SK-N-DZ (cell line): Measurements from ENCODE around the gene TBC1D10B.
"Not testable (repeated sequence)": the region's sequence is repeated elsewhere in the genome, so short reads cannot be mapped to it uniquely, and the experiment has no call there.

Experiments
- DNase-seq: peaks from one replicate; pipeline ENCODE4 v3.0.0-alpha.2; 2015; ENCODE audit warnings: low spot score

Gene TBC1D10B

DNA sequence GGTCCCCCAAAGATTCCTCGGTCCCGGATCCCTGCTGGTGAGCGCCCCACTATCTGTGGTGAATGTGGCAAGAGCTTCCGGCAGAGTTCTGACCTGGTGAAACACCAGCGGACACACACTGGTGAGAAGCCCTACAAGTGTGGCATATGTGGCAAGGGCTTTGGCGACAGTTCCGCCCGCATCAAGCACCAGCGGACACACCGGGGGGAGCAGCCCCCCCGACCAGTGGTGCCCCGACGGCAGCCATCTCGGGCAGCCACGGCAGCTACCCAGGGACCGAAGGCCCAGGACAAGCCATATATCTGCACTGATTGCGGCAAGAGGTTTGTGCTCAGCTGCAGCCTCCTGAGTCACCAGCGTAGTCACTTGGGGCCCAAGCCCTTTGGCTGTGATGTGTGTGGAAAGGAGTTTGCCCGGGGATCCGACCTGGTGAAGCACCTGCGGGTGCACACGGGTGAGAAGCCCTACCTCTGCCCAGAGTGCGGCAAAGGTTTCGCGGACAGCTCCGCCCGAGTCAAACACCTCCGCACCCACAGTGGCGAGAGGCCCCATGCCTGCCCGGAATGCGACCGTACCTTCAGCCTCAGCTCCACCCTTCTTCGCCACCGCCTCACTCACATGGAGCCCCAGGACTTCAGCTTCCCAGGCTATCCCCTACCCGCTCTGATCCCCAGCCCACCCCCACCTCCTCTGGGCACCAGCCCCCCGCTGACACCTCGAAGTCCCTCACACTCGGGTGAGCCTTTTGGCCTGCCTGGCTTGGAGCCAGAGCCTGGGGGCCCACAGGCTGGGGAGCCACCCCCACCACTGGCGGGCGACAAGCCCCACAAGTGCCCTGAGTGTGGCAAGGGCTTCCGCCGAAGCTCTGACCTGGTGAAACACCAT is 27.7 kb upstream of the TBC1D10B start:
- no peak for DNase-seq

DNA sequence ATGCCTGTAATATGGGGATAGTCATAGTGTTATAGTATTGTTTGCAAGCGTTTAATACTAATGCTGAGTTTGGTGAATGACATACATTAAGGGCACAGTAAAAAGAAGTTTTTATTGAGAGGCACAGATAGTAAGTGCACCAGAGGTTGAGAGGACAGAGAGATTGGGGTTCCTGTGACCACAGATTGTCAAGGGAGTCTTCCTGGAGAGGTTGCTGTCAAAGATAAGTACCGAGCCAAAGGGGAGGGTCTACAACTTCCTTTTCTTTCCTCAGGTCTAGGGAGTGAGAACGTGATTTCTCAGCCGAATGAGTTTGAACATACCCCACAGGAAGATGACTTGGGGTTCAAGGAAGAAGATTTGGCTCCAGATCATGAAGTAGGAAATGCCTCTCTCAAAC is 26.8 kb upstream of the TBC1D10B start:
- no peak for DNase-seq

DNA sequence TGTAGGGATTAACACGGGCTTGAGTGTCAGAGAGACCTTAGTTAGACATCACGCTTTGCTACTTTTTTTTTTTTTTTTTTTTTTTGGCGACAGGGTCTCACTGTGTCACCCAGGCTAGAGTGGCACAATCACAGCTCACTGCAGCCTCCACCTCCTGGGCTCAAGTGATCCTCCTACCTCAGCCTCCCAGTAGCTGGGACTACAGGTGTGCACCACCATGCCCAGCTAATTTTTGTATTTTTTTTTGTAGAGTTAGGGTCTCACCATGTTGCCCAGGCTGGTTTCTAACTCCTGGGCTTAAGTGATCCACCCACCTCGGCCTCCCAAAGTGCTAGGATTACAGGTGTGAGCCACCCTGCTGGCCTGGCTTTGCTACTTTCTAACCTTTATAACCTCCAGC is 26.3 kb upstream of the TBC1D10B start:
- not testable (repeated sequence) for DNase-seq

DNA sequence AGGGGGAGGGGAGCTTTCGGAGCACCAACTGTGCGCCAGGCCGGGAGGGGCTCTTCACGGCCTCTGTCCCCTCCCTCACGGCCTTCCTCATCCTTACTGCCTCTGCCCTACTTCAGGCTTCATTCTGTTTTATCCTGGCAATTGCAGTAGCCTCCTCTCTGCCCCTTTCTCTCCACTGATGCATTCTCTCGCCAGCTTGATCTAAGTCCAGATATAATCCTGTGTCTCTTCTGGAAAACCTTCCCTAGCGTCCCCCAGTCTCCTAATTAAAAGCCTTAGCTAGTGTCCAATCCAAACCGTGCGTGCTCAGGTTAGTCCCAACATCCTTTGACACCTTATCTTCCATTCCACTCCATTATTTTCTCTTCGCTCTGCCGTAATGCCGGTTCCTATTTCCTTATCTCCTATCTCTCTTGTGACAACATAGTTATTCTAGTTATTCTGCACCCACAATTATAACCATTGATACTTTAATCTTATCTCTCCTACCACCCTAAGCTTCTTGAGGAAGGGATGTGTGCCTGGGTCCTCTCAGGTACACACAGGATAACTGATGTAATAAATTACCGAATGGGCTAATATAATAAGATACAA is 25.8 kb upstream of the TBC1D10B start:
- DNase-seq: peak; percentile 59

DNA sequence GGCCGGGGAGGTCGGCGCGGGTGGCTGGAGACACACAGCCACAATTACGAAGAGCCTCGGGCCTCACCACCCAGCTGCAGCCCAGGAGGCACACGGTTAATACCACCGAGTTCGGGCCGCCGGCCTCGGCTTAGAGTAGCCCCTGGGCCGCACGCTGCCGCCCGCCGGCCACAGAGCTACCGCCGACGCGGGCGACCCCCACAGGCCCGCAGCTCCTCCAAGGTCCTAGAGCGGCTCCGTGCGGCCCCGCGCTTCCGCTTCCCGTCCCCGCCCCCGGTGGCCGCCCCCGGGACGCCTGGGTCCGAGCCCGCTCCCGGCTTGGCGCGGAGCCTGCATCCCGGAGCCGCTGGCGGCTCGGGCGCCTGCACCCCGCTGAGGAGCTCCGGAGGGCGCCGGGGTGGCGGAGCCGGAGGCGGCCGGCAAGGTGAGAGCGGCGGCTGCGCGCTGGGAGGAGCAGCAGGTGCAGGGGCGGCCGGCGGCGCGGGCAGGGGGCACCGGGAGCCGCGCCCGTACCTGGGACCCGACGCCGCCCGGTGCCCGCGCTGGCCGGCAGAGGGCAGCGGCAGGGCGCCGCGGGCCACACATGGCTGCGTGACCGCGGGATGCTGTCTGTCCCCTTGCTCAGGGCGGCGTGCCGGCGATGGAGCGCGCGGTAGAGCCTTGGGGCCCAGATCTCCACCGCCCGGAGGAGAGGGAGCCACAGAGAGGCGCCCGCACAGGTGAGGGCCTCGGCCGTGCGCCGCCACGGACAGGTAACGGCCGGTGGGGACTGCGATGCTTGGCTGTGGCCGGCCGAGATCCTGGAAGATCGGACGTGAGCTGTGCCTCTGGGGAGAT is 25.1 kb upstream of the TBC1D10B start, which contains the start of gene ZNF48:
Gene ZNF48, plus strand, starts transcription at position 266 of the 837 bp plus-strand sequence. Its CDS starts 375 bp downstream, at position 641.
- peak; percentile 94 for DNase-seq

DNA sequence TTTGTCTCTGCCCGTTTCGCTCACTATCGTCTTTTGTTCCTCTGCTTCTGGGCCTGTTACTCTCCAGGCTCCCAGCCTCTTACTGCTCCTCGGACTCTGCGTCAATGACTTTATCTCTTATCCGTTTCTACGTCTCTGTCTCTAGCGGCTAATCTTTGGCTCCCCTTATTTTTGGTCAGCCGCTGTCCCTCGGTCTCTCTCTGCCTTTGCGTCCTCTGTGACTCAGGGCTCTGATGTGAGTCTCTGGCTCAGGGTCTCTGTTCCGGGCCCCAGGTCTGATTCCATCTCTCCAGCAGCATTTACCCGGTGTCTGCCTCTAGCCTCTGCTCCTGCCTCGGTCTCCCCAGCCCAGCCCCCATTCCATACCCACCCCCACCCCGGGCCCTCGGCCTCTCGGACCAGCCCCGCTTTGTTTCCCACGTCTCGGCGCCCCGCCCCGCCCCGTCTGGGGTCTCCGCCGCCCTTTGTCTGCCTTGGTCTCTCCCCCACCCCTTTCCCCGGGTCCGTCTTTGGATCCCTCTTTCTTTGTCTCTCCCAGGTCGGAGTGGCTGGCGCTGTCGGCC is 24.4 kb upstream of the TBC1D10B start:
- peak; percentile 71 for DNase-seq

DNA sequence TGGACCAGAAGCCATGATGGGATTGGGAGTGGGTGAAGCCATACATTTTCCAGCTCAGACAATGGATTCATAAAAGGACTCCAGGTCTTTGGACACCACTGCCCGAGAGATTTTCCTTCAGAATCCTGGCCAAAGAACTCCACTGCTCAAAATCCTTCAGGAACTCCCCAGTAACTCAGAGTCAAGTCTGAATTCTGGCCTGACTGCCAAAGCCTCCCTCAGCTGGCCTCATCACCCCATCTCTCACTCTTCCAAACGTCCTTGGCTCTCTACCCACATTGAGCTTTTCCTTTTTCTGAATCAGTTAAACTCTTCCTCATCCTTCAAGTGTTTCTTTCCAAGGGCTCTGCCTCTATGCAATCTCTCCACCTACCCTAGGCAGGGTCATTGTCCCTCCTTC is 13.2 kb upstream of the TBC1D10B start:
- DNase-seq: peak; percentile 1

DNA sequence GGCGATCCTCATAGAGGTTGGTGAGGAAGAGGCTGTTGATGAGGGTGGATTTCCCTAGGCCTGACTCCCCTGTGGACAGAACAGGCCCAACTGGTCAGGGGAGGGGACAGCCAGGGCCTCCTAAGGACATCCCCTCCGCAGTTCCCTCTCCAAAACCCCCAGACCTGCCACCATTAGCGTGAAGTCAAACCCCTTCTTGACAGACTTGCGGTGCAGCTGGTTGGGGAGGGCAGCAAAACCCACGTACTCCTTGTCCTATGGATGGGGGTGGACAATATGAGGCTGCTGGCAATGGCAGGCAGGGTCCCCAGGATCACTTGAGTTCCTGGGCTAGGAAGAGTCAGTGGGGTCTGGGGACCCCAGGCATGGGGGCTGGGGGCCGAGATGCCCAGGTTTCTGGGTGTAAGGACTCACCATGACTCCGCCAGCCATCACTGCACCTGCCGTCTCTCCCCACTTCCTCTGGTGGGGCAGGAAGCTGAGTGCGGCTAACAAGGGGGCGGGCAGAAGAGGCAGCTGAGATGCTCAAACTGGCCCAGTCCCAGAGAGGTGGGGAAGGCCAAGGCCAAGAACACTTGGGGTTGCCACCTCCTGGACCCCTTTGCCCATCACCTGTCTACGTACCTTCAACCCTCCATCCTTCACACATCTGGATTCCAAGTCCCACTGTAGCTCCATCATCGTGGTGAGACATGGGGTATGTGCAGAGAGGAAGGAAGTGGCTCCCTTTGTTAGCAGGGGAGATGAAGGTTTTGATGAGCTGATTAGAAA is 12.0 kb upstream of the TBC1D10B start, which contains the start of gene SEPTIN1:
Gene SEPTIN1, minus strand, starts transcription at position 451 of the 771 bp plus-strand sequence. Its CDS starts 19 bp downstream, at position 432.
- no peak for DNase-seq

DNA sequence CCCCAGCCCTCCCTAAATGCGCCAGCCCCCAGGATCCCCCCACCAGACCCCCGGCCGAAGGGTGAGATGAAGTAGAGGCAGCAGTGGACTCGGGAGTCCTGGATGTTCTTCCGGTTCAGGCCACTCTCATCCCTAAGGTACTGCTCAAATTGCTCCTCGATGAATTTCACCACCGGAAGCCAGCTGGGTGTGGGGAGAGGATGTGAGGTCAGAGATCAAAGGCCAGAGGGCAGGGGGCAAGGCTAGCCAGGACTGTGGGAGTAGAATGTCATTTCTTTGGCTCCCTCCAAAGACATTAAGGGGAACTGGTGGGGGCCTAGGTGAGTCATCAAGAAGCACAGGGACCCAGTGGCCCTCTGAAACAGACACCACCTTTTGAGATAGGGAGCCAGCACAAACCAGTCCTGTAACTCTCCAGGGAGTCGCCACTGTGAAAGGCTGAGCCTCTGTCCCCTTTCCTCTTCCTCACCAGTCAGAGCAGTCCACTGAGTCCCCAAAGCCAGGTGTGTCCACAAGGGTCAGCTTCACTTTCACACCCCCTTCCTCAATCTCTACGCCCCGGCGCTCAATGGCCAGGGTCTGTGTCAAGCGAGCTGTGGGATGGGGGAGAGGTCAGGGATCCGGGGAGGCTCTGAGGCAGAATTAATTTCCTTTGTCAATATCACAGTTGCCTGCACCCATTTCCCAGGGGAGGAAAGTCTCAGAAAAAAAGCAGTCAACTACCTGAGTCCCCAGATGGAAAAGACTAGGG is 11.2 kb upstream of the TBC1D10B start:
- DNase-seq: no peak

DNA sequence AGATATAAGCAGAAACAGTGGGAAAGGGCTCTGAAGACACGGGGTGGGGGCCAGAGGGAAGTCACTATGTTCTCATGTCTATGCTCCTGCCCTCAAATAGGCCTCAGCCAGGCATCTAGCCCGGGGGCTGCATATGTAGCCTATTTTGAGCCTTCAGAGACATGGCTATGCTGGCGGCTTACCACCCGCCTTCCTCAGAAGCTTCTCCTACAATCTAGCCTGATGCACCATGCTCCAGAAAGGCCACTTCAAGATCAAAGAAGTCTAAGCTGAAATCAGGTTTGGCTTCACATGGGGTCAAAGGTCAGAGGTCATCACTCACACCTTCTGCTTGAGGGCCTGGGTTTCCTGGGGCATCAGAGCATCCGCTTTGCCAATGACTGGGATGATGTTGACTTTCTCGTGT is 10.5 kb upstream of the TBC1D10B start:
- no peak for DNase-seq

DNA sequence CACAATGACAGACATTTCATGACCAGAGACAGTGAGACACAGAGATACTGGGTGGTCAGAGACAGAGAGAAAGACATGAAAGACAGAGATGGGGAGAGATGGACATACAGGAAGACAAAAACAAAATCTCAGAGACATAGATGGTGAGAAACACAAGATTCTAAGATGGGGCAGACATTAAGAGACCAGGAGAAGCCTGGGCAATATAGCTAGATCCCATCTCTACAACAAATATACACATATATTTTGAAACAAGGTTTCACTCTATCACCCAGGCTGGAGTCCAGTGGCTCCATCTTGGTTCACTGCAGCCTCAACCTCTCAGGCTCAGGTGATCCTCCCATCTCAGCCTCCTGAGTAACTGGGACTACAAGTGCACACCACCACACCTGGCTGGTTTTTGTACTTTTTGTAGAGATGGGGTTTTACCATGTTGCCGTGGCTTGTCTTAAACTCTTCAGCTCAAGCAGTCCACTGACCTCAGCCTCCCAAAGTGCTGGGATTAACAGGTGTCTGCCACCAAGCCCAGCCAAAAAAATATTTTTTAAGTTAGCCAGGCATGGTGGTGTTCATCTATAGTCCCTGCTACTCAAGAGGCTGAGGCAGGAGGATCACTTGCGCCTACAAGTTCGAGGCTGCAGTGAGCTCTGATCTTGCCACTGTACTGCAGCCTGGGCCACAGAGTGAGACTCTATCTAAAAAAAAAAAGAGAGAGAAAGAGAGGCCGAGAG is 9.9 kb upstream of the TBC1D10B start:
- DNase-seq: no peak

DNA sequence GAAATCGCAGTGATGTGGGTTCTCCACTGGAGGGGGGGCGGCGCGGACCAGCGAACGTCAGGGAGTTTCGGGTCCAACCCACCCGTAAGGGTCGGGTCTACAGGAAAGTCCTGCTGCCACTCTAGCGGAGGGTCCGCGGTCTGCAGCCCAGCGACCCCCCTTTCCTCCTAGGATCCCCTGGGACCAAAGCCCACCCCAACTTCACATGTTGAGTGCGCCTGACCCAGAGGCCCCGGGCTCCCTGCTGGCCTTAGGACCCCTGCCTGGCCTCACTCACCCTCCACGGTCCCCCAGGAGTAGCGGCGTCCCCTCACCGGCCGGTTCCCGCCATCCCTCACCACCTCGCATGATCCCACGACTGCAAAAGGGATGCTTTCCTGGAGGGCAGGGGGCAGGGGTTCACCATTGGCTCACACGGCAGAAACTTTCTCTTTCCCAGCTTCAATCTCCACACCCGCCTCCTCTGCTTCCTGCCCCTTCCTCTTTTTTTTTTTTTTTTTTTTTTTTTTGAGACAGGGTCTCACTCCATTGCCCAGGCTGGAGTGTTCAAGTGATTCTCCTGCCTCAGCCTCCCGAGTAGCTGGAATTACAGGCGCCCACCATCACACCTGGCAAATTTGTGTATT is 9.0 kb upstream of the TBC1D10B start:
- no peak for DNase-seq

DNA sequence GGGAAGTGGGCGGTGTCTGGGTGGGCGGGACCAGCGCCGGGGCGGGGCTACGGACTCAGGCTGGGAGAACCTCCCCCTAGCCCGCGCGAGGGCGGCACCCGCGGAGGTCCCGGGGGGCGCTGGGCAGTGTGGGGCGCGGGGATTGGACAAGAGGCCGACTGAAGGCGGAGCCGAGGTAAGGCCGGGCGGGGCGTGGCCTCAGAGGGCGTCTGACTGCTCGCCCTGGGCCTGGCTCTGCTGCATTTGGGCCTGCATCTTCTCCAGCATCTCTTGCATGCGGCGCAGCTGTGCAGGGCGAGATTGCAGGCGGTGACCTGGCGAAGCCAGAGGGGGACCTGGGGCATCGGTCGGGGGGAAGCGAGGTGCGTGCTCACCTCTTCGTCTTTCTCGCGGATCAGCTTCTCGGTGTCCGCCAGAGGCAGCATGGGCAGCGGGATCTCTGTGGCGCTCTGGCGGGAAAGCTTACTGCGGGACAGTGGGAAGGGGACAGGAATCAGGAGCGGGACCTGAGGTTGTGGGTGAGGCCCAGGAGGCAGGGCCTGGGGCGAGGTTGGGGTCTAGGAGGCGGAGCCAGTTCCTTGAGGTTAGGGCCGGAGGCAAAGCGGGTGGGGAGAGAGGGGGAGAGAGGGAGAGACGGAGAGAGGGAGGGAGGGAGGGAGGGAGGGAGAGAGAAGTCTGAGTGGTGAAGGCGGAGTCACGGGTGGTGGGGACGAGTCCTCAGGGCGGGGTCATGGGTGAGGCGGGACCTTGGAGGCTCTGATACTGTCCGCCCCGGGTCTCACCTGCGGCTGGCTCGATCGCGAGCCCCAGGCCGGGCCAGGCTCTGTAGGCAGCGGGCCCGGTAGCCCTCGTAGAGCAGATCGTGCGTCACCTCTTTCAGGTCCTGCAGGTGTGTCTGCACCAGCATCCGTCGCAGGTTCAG is 8.2 kb upstream of the TBC1D10B start:
- DNase-seq: peak; percentile 98

DNA sequence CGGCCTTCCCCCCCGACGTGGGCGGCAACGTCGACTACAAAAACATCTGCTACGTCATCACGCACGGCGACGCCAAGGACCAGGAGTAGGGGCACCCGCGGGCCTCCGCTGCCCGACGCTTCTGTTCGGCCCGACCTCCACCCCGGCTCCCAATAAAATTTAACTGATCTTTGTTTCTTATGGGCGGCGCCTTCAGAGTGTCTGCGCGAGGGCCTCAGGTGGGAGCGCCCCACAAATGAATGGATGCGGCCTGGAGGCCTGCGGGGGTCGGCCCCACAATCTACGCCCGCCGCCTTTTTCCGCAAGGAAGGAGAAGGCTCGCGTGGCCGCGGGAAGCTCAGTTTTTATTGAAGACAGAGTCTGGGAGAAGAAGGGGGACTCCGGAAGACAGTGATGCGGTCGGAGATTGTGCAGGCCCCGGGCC is 7.5 kb upstream of the TBC1D10B start:
- DNase-seq: peak; percentile 97

DNA sequence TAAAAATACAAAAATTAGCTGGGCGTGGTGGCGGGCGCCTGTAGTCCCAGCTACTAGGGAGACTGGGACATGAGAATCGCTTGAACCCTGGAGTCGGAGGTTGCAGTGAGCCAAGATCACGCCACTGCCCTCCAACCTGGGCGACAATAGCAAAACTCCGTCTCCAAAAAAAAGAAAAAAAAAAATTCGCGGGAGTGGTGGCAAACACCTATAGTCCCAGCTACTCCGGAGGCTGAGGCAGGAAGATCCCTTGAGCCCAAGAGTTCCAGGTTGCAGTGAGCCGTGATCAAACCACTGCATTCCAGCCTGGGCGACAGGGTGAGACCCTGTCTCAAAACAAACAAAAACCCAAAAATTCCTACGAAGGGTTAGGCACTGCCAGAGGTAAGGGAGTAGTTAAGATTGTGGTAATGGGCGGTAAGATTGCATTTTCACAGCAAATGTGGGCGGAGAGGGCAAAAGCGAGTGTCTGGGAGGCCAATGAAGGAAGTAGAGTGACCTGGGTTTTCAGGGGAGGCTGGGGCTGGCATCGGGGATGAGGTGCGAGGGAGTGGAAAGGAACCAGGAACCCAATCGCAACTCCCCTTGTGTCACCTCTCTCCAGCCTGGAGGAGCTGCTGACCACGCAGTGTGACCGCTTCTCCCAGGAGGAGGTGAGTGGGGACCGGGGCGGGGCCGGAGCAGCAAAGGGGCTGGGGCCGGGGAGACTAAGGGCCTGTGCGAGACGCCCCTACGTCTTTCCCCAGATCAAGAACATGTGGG is 6.9 kb upstream of the TBC1D10B start:
- no peak for DNase-seq

DNA sequence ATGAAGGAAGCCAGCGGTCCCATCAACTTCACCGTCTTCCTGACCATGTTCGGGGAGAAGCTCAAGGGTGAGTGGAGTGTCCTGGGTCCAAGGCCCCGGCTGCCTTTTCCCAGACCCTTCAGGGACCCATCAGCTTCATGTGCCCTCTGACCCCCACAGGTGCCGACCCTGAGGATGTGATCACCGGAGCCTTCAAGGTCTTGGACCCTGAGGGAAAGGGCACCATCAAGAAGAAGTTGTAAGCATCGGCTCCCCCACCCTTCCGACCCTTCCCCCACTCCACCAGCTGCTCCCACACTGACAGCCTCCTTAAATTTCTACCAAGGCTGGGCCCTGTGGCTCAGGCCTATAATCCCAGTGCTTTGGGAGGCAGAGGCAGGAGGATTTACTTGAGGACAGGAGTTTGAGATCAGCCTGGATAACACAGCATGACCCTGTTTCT is 6.2 kb upstream of the TBC1D10B start:
- no peak for DNase-seq

DNA sequence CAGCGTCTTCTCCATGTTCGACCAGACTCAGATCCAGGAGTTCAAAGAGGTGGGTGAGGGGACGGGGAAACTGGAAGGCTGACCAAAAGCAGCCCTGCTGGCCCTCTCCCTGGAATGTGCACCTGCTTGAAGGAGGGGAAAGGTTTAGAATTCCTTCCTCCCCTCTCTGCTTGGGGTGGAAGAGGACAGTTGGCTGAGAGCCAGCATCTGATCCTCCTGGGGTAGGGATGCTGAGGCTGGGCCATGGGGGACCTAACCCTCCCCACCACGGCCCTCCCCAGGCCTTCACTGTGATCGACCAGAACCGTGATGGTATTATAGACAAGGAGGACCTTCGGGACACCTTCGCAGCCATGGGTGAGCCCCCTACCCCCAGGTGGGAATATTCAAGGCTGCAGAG is 5.6 kb upstream of the TBC1D10B start:
- DNase-seq: no peak
